Stimulated activated CD4-positive, alpha-beta T cell treated with anti-CD3 and anti-CD28 coated beads, Interleukin-2, amount 100 ng/mL, for 4 hours (primary cell): ENCODE data around the gene RFK.
"Not testable (repeated sequence)": the region's sequence is repeated elsewhere in the genome, so short reads cannot be mapped to it uniquely, and the experiment has no call there.

Source experiments
- DNase-seq: peaks from one replicate; pipeline ENCODE4 v3.0.0-alpha.2; 2020; ENCODE audit warnings: low read depth

The RFK gene

GRCh38 chr9:76394195-76394959, at the start of gene RFK:
Gene RFK, minus strand, starts transcription at chr9:76394426. Its CDS starts 255 bp downstream, at chr9:76394171.
- peak; percentile 88 for DNase-seq

DNA sequence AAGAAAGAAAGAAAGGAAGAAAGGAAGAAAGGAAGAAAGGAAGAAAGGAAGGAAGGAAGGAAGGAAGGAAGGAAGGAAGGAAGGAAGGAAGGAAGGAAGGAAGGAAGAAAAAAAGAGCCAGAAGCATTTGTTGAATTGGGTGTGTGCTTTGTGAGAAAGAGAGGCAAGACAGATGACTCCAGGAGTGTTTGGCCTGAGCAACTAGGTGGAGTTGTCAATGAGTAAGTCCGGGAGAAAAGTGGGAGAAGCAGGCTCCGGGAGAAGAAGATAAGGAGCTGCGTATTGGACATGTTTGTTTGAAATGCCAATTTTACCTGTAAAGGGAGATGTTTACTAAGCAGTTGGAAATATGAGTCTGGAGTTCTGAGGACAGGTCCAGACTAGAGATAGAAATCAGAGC, 49.7 kb upstream of the RFK start:
- no peak for DNase-seq

GRCh38 chr9:76441551-76442322, 47.5 kb upstream of the RFK start:
- no peak for DNase-seq

DNA sequence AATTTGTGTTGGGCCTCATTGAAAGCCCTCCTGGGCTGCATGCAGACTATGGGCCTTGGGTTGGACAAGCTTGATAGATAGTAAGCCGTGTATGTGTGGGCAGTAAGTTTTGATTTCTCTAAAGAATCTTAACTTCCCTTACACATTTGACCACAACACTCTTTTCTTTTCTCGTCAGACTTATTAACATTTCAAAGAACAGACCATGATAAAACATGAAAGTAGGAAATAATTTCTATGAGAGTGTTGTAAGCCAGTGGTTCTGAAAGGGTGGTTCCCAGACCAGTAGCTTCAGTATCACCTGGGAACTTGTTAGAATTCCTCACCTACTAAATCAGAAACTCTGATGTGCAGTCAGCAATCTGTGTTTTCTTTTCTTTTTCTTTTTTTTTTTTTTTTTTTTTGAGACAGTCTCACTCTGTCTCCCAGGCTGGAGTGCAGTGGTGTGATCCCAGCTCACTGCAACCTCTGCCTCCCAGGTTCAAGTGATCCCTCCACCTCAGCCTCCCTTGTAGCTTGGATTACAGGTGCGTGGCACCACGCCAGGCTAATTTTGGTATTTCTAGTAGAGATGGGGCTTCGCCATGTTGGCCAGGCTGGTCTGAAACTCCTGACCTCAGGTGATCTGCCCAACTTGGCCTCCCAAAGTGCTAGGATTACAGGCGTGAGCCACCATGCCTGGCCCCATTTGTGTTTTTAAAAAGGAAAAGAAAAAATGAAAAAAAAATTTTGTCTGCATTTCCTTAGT, 44.8 kb upstream of the RFK start:
- DNase-seq = no peak

DNA sequence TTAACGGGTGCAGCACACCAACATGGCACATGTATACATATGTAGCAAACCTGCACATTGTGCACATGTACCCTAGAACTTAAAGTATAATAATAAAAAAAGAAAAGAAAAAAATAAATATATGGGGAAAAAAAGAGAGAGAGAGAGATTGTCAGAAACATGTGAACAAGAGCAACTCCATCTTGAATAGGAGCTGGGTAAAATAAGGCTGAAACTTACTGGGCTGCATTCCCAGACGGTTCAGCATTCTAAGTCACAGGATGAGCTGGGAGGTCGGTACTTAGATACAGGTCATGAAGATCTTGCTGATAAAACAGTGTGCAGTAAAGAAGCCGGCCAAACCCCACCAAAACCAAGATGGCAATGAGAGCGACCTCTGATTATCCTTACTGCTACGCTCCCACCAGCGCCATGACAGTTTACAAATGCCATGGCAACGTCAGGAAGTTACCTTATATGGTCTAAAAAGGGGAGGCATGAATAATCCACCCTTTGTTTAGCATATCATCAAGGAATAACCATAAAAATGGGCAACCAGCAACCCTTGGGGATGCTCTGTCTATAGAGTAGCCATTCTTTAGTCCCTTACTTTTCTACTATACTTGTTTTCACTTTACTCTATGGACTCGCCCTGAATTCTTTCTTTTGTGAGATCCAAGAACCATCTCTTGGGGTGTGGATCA, 42.9 kb upstream of the RFK start:
- DNase-seq = not testable (repeated sequence)

GRCh38 chr9:76434897-76435296, 40.7 kb upstream of the RFK start:
- DNase-seq = not testable (repeated sequence)

DNA sequence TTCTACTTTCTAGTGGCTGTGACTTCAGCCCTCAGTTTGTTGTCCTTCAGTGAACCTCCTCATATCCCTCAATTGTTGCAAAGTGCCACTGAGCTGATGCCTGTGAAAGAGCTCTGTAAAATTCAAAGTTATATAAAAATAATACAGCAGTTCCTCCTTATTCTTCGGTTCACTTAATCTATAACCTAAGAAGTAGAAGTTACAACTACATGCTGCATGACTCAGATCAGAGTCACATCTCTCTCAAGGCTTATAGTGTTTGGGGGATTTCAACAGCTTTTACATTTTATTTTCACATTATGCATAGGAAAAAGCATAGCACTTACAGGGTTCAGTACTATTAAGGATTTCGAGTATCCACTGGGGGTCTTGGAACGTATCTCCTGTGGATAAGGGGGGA, 39.6 kb upstream of the RFK start:
- no peak for DNase-seq

GRCh38 chr9:76433406-76433805, 39.2 kb upstream of the RFK start:
- DNase-seq = no peak

GRCh38 chr9:76431601-76432000, 37.4 kb upstream of the RFK start:
- no peak for DNase-seq

DNA sequence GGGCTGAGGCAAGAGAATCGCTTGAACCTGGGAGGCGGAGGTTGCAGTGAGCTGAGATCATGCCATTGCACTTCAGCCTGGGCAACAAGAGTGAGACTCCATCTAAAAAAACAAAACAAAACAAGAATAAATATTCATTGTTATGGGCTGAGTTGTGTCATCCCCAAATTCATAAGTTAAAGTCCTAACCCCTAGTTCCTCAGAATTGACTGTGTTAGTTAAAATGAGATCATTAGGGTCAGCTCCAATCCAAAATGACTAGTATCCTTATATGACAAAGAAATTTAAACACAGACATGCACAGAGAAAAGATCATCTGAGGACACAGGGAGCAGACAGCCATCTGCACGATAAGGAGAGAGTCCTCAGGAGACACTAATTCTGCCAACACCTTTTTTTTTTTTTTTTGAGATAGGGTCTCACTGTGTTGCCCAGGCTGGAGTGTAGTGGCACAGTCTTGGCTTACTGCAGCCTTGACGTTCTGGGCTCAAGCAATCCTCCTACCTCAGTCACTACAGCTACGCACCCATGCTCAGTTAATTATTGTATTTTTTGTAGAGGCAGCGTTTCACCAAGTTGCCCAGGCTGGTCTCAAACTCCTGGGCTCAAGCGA, 32.7 kb upstream of the RFK start:
- DNase-seq = no peak

DNA sequence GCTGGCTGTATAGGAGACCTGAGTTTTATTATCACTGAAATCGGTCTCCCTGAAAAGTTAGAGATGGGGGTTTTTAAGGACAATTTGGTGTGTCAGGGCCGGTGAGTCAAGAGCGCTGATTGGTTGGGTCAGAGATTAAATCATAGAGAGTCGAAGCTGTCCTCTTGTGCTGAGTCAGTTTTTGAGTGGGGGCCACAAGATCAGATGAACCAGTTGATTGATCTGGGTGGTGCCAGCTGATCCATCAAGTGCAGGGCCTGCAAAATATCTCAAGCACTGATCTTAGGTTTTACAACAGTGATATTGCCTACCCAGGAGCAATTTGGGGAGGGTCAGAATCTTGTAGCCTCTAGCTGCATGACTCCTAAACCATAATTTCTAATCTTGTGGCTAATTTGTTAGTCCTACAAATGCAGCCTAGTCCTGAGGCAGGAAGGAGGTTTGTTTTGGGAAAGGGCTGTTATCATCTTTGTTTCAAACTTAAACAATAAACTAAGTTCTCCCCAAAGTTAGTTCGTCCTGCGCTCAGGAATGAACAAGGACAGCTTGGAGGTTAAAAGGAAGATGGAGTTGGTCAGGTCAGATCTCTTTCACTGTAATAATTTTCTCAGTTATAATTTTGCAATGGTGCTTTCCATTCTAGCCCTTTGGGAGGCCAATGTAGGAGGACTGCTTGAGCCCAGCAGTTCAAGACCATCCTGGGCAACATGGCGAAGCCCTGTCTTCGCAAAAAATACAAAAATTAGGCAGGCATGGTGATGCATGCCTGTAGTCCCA, 31.6 kb upstream of the RFK start:
- DNase-seq = no peak

DNA sequence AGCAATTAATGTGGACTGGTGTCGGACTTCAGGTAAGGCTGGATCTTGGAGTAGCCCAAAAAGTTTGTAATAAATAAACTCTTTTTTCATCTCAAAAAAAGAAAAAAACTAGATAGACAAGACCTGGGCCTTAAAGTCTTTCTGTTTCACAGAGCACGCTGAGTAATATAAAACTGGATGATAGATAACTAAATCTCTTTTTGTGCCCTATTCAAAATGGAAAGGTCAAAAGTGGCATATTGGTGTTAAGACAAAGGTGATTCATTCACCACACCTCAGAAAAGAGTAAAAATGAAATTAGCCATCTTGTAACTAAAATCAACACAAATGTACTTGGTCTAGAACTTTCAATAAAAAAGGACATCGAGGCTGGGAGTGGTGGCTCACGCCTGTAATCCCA, 30.3 kb upstream of the RFK start:
- no peak for DNase-seq

GRCh38 chr9:76423216-76424177, 29.3 kb upstream of the RFK start:
- DNase-seq = no peak

- DNase-seq = no peak
Observed at GRCh38 chr9:76419782-76420380, 25.7 kb upstream of the RFK start.

DNA sequence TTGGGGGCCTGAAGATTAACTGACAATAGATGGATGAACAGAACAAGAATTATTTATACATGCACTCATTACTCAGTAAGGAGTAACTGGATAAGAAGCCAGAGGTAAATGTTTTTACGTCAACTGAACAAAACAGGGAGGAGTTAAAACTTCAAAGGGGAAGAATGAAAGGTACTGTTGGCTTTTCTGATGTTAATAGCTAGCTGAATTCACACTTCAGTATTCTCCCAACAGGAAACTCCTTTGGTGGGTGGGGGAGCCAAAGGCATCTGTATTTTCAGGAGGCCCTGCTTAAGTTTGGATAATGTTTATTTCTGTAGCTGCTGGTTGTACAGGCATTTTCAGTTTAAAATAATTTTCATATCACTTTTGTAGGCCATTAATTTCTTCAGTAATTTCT, 23.2 kb upstream of the RFK start:
- no peak for DNase-seq

GRCh38 chr9:76415731-76416130, 21.5 kb upstream of the RFK start:
- no peak for DNase-seq

DNA sequence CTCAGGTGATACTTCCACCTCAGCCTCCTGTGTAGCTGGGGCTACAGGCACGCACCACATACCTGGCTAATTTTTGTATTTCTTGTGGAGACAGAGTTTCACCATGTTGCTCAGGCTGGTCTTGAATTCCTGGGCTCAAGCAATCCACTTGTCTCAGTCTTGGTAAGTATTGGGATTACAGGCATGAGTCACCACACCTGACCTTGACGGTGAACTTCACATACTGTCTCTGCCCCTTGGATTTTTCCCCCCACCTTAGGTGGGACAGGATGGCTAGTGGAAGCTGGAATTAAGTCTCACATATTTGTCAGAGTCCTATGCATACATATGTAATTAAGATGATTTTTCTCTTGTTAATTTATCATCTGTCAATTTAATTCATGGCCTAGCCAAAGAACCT, 20.9 kb upstream of the RFK start:
- no peak for DNase-seq

- no peak for DNase-seq
Observed at GRCh38 chr9:76414661-76415060, 20.4 kb upstream of the RFK start.

DNA sequence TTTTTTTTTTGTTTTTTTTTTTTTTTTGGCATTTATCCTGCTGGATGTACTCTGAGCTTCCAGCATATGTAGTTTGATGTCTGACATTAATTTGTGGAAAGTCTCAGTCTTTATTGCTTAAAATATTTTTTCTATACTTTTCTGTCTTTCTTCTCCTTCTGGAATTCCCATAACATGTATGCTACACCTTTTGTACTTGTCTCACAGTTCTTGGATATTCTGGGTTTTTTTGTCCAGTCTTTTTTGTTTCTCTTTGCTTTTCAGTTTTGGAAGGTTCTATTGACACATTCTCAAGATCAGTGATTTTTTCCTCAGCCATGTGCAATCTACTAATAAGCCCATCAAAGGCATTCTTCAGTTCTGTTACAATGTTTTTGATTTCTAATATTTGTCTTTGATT, 19.4 kb upstream of the RFK start:
- no peak for DNase-seq
